Left ventricle myocardium superior (tissue), 1 donor: Measurements from ENCODE around the gene CAMK2B. TPM values are rescaled to one million over a fixed set of nuclear protein-coding genes. Genes with fewer than 3 reads are reported as not detected.
"Not testable (repeated sequence)": the region's sequence is repeated elsewhere in the genome, so short reads cannot be mapped to it uniquely, and the experiment has no call there.

Experiments used
- ATAC-seq: fragments of 200-7000 bp; cut with Tn5 transposase; one replicate; pipeline ENCODE4 v1.9.1; 2020; ENCODE audit warnings: mild to moderate bottlenecking, moderate library complexity
- DNase-seq: peaks from one replicate; pipeline ENCODE4 v3.0.0-alpha.2; 2020
- intact Hi-C: fragments of 100-400 bp; cut with micrococcal nuclease; formaldehyde crosslinking; loops from one replicate; pipeline ENCODE4 v1.11.0; 2022
- total RNA-seq: library from RNA; stranded (reverse); fragmentation: NEBNext Ultra II Directional; extraction: Animal tissue kit (Norgen Biotek cat#: 25700); gene quantifications from one replicate; pipeline ENCODE4 v1.2.1, GENCODE V29; 2021
- donor health status: DM: no; HTN: yes; CAD: no; lungs with severe emphysema.

Gene CAMK2B
- total RNA-seq, 1 donor from 2014 or later = 98.4 TPM

GRCh38 chr7:44172352-44172751 lies 153.0 kb downstream of the CAMK2B start:
- ATAC-seq (no peak), DNase-seq (no peak)
- intact Hi-C loops = no loop called here

- ATAC-seq, DNase-seq, intact Hi-C loops: not testable (repeated sequence)
These were observed 153.5 kb downstream of the CAMK2B start for GRCh38 chr7:44171901-44172300.

GRCh38 chr7:44167920-44168319 lies 157.5 kb downstream of the CAMK2B start:
- ATAC-seq (no peak), DNase-seq (no peak)
- intact Hi-C loops = no loop called here

Other genes starting within 250 kb of the CAMK2B start
- 17.6 TPM for gene POLM, start 243.1 kb downstream of the CAMK2B start, total RNA-seq
- 18.4 TPM for gene AEBP1, start 221.2 kb downstream of the CAMK2B start, total RNA-seq
- 92.9 TPM for gene POLD2, start 202.0 kb downstream of the CAMK2B start, total RNA-seq
- gene MYL7, start 184.3 kb downstream of the CAMK2B start, total RNA-seq = 2,865 TPM
- gene GCK, start 136.2 kb downstream of the CAMK2B start, total RNA-seq = 1.4 TPM
- gene YKT6, start 124.6 kb downstream of the CAMK2B start, total RNA-seq = 58.4 TPM
- 104 TPM for gene NUDCD3, start 165.1 kb upstream of the CAMK2B start, total RNA-seq
- not detected for gene NPC1L1, start 215.7 kb upstream of the CAMK2B start, total RNA-seq
- 31.6 TPM for gene DDX56, start 248.3 kb upstream of the CAMK2B start, total RNA-seq